ENCODE measurements around the gene IQCH. TPM values are rescaled to one million over a fixed set of nuclear protein-coding genes. Genes with fewer than 3 reads are reported as not detected.
"Not testable (repeated sequence)": the region's sequence is repeated elsewhere in the genome, so short reads cannot be mapped to it uniquely, and the experiment has no call there.

Gene IQCH
- total RNA-seq, 1 donor from 2014 or later = 1.4 TPM

DNA sequence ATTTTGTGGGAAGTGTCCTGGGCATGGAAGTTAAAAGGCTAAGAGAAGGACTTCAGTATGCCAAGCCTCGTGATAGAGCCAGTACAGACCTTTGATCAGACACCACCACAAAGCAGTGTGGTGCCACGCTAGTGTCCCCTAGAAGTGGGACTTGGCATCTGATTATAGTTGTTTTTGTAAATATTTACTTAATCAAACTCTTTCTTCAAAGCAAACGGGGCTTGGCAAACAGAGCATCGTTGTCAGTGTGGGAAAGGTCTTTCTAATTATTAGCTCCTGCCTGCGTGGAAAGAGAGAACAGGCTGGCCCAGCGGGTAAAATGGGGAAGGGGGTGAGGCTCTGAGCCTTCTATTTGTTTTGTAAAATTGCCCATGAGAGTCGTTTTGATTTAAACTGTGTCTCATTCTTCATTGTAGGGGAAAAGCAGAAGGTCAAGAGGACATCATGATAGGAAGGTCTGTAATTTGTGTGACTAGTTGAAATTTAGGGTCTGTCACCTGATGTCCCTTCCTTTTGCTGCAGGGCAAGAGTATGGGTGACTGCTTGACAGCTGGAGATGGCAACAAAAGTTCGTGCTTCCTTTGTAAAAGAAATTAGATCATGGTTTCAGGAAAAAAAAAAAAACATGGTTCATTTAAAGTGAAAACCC, 105.0 kb downstream of the IQCH start:
- ATAC-seq = no peak

DNA sequence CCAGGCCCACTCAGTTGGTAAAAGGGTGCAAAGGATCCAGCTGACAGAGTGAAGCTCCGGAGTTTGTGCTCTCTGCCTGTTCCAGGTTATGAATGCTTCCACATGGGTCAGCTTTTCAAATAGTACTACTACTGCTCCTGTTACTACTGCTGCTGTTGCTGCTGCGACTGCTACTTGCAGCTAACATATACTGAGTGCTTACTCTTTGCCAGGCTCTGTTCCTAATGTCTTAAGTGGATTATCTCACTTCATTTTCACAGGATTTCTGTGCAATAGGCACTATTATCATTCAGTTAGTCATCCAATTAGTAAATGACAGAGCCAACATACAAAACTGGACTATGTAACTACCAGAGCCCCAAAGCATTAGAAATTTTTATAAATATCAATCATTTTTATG, 106.5 kb downstream of the IQCH start:
- no peak for ATAC-seq

DNA sequence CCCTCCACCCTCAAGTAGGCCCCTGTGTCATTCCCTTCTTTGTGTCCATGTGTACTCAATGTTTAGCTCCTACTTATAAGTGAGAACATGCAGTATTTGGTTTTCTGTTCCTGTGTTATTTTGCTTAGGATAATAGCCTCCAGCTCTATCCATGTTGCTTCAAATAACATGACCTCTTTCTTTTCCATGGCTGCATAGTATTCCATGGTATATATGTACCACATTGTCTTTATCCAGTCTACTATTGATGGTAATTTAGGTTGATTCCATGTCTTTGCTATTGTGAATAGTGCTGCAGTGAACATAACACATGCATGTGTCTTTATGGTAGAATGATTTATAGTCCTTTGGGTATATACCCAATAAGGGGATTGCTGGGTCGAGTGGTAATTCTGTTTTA, 109.1 kb downstream of the IQCH start:
- ATAC-seq = not testable (repeated sequence)

DNA sequence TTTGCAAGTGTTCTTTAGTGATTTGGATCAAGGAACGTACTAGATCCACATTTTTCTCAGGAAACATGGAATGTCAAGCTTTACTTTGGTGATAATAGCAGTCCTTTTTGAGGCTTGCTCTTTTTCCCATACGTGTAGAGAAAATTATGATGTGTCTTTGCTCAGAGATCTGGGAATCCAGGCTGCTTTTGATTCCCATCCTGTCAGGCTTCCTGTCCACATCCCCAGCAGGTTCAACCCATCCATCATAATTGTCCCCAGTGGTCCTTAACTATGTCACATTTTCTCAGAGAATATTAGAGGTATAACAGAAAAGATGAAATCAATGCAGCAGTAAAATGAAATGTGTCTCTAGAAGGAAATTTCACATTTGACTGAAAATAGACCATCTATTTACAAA, 111.4 kb downstream of the IQCH start:
- no peak for ATAC-seq

DNA sequence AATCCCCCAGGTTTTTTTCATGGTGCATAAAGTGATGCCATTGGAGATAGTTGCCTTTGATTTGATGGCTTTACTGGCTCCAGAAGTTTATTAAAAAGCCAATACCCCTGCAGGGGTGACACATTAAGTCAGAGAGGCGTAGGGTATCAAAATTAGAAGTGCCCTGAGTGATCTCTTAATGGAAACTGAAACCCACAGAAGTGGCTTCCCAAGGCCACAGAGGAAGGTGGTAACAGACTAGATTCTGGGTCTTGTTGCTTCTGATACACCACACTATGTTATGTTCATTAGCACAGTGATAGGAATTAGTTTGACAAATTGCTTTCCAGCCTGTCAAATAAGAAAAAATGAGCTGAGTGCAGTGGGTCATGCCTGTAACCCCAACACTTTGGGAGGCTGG, 112.3 kb downstream of the IQCH start:
- ATAC-seq = no peak

DNA sequence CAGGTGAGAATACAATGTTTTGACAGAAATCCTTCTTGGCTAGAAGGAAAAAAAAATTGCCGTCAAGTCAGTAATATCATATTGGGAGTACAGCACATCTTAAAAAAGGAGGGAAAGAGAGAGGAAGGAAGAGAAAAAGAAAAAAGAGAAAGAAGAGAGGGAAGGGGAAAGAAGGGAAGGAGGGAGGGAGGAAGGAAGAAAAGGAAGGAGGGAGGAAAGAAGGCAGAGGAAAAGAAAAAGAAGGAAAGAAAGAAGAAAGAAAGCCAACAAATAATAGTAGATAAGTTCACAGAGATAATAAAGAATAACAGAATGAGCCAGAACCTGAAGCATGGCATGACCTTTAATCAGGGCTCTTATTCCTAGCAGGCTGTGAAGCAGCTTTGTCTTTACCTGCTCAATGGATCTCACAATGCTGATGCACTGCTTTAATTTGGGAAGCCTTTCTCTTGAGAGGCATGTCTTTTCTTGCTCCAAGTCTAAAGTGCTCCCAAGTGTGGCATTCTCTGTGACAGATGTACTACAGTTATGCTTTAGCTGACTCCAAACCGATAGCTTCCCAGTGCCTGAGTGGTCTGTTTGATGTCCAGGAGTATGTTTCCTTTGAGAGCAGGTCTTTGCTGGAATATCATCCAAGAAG, 114.9 kb downstream of the IQCH start:
- no peak for ATAC-seq

DNA sequence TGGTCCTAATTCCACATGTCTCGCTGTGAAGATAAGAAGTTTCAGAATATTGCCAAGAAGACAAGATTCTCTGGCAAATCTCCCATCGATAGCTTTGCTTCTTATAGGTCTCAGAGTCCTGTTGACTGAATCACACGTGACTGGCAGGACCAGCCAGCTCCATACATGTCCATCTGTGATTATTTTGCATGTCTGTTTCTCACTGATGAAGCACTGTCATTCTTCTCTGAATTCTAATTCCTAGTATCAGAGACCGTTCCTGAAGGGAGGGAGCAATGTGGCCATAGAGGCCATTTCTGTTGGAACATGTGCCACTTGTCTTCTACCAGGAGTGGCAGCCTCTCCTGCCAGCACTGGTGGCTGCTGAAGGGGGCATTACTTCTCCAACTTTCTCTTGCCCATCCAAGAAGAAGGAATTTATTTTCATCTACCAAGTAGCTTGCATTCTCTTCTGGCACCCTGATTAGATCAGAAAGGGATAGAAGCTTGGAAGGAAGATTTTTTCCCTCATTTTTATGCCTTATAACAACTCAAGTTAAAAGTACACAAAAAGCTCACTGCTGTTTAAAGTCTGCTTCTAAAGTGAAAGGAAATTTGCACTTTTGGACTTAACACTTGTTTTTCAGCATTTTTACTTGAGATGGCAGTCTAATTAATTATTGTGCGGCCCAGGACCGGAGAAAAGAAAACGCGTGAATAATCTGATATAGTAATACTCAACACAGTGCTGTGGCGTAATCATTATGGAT, 115.8 kb downstream of the IQCH start:
- ATAC-seq = no peak

DNA sequence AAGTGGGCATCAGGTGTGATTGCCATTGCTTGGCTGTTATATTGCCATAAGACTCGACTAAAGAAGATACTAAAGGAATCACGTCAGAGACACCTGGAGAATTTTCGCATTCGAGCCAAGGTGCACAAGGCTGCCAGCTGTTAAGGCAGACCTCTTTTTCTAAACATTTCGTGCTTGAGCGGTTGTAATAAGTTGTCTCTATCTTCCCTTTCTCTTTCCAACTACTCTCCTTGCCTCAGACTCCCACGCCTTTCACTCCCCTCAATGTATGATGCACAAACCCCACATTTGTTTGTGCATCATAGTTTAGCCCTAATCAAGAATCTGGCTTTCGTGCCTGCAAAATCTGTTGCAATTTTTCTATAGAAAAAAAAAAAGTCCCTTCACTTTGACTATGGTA, 118.0 kb downstream of the IQCH start:
- no peak for ATAC-seq

DNA sequence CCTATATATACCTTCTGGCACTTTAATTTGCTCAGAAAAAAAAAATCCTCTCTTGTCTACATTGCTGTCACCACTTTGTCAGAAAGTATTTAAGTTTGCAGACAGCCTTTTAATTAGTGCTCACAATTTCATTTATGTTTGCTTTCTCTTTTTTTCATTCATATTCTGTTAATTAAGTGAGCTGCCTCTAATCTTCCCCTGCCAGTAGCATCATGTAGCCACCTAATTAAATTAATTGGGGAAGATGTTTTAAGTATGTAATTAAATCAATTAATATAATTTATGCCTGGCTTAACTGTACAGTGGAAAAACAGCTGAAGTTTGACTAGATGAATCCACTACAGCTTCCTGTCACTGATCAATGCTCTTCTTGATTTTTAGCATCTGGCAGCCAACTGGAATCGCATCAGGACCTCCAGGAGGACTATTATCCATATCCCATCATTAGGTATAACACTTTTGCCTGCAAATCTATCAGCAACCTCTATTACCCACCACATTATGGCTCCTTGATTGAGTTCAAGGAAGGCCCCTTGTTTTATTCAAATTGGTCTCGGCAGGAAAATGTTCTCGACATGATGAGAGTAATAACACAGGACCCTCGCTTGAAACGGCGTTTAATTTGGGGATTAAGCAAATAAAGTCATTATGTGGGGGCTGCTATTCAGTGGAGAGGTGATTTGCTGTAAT, 118.5 kb downstream of the IQCH start:
- no peak for ATAC-seq

DNA sequence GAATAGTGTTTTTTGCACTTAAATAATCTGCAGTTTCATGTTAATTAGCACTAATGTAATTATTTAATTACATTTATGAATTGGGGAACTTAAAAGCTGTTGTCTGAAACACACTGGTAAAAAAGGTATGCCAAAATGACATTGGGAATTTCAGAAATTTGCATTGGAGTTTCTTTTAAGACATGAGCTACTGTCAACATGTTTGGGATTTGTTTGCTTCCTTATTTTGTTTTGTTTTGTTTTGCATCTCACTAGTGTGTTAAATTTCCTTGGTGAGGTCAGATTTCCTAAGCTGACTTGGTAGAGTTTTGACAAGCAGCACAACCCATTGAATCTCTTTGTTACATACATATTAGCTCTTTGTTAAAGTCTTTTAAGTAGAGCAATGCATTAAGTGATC, 119.4 kb downstream of the IQCH start:
- ATAC-seq = no peak

DNA sequence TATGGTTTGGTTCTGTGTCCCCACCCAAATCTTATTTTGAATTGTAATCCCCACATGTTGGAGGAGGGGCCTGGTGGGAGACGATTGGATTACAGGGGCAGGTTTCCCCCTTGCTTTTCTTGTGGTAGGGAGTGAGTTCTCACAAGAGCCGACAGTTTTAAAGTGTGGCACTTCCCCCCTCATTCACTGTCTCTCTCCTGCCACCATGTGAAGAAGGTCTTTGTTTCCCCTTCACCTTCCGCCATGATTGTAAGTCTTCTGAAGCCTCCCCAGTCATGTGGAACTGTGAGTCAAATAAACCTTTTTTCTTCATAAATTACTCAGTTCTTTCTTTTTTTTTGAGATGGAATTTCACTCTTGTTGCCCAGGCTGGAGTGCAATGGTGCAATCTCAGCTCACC, 124.9 kb downstream of the IQCH start:
- ATAC-seq = no peak

DNA sequence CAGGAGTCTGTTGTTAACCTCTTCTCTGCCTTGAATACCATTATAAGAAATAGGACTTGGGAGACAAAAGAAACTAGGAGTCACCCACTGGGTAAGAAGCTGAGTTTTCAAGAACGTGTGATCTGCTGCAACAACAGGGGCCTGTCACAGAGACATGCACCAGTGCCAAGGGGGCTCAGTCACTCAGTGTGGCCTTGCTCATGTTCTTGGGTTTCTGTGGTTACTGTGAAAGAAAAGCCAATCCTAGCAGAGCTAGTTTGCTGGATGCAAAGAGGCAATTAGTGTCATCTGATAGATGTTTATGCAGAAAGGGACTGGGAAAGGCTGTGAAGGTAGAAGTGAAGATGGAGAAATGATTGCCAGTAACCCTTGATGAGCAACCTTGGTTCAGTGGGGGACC, 126.3 kb downstream of the IQCH start:
- ATAC-seq = no peak

DNA sequence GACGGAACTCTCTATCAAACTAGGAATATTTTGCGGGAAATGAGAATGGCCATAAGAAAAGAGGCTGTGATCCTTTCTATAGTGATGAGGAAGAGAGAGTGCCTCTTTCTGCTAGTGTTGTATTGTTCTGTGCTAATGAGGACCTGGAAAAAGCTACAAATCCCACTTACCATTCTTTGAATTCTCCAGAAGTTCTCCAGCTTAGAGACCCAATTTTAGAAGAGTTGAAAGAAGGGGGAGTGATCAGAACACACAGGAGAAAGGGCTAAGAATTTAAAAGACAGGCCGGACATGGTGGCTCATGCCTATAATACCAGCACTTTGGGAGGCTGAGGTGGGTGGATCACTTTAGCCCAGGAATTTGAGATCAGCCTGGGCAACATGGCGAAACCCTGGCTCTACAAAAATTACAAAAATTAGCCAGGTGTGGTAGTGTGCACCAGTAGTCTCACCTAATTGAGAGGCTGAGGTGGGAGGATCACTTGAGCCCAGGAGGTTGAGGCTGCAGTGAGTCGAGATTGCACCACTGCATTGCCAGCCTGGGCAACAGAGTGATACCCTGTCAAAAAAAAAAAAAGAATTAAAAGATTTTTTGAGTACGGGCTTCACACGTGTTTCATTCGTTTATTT, 126.9 kb downstream of the IQCH start:
- no peak for ATAC-seq

DNA sequence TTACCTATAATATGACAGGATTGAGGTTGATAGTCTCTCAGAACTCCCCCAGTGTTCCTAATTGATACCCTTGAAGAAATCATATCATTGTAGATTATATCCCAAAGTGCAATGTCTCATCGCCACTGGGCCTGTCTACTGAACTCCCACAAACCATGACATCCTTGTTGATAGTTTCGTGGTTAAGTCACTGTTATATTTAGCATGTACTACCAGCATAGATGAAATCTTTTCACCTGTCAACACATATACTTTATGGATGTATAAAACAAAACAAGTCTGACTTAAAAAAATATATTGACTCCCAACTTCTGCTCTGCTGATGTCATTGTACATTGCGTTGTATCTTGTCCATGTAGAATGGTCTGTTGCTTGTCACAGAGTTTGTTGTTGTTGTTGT, 128.1 kb downstream of the IQCH start:
- no peak for ATAC-seq

DNA sequence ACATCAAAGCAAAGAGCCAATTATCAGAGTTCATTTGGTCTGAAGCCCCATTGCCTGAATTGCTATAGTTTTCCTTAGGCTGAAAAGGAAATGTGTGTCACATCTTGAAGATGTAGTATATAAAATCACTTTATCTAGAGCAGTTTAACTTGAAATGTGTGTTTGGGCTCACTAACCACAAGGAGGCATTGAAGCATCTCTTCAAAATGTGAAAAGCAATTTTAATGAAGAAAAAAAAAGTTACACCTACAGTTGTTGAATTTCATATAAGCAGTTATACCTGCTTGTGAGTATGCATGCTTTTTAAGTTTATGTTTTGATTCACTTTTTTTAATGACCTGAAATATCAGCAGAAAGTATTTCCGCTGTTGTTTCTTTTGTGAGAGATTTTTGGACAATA, 129.3 kb downstream of the IQCH start:
- no peak for ATAC-seq

DNA sequence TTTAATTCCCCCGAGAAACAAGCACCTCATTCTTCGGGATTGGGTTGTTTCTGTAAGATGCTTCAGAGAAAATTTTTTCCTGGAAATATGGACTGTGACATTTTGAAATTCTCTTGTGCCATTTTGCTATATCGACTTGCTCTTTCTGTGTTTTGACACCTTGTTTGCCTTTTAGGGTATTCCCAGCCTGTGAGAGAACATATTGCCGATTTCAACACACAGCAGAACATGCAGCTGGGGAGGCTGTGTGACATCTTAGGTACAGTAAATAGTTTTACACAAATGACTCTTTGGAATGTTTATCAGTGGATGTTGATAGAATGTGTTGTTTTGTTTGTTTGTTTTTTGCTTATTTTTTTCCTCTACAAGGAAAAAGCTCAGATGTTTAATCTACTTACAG, 130.2 kb downstream of the IQCH start:
- no peak for ATAC-seq

DNA sequence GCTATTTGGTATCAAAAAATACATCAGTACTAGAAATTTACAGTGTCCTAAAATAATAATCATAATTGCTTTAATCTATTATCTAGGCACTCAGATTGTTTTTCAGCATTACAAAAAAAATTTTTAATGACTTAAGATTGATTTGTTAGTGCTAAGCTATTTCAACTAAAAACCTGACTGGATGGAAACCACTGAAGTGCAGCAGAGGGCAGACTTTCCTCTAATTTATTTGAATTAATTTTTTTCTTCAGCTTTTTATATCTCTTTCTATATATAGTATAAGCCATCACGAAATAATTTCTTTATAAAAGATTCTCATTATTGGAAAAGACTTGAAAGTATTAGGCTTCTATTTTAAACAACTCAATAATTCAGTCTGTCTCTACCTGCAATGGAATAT, 131.4 kb downstream of the IQCH start:
- ATAC-seq = no peak

DNA sequence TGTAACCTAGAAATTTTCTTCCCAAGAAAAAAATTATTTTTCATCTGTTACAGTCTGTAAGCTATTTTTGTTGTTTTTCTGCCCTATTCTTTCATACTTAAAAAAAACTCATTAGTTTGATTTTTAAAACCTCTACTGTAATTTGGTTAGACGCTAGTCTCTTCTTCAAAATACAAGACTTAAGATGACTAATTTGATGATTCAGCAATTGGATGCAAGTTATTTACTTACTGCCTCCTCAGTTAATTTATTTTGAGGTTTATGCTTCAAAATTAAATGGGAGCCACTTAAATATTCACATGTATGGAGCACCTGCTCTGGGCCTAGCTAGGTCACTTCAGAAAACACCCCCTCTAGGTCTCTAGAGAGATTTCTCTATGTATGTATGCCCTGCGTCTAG, 132.4 kb downstream of the IQCH start:
- no peak for ATAC-seq

DNA sequence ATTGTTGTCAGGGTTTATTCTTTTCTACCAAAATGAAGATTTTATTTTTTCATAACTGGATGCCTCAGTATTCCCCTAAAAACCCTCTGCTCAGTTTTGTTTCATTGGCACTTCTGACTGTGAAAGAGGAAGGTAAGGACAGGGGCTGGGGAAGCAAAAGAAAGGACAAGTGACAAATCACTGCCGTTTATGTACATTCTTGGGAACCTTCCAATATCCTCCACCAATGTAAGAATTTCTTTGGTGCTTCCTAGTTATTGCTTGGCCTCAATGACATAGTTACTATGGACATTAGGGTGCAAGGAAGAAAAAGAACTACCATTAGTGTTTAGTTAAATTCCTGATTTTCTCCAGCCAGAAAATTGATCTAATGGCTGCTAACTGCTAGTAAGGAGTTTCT, 135.4 kb downstream of the IQCH start:
- ATAC-seq = no peak

DNA sequence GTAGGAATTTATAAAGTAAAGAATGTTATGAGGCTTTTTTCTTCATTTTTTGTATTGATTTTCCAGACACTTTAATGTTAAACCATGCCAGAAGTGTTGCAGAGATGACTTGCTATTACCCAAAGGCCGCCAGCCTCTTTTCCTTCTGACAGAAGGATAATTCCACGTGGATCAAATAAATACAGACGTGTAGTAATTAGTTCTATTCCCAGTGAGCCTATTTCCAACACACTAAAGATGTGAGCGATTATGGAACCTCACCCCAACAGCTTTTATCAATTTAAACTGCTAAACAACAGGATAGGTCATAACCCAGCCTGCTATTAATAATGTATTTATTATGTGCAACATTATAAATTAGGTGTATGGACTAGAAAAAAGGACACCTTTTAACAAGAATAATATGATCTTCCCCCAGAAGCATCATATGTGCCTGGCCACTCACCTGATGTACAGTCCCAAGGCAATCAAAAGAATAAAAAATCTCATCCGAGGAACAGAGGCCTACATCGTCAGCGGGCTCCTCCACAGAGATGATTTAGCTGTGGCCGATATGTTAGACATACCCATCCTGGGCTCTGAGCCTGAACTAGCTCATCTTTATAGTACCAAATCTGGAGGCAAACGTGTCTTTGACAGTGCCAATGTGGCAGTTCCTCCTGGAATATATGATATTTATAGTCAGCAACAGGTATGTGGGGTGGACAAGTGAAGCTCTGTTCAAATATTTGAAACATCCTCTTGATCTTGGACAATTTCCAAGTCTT, 140.5 kb downstream of the IQCH start:
- ATAC-seq = no peak

DNA sequence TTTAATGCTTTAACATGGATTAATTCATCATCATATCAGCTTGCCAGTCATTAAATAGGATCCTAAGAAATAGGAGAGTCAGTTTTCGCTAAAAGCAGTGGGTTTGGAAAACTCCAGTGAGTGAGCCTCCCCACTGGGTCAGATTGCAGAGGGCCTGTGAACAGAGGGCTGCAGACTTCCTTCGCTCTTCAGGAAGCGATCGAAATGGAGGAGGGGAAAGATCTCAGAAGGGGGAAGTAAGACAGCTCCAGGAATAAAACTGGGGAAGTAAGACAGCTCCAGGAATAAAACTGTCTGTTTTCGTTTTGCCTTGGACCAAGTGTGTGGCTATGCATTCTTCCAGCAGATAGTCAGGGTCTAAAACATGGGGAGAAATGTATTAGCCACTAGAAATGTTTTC, 141.5 kb downstream of the IQCH start:
- no peak for ATAC-seq

DNA sequence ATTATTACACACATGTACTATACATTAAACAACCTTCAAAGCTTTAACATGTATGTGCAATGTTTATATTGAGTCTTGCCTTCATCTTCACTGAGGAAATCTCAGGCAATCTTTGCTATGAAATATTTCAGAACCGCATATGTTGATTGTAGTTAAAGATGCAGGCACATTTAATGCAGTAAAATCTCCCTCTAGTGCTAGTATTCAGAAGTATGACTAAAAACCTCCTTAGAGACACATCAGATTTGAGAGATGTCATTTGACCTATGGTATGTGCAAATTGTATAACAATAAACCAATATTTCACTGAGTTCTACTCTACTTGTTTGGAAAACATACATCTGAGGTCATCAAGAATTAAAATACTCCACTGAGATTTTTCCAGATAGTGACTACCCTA, 142.6 kb downstream of the IQCH start:
- no peak for ATAC-seq
